CD4-positive, alpha-beta T cell treated with Interleukin-1 beta for 1 hour (primary cell): ENCODE results near the gene TLR9.
A peak's percentile ranks its signal among the peaks of the same experiment; 100 is the strongest.

Experiments used
- DNase-seq, 2 donors: peaks; one replicate each; pipeline ENCODE4 v3.0.0-alpha.2; 2020 to 2022

TLR9 gene

GRCh38 chr3:52216585-52217408 lies 8.6 kb downstream of the TLR9 start:
- peak in 1 of 2 donors; percentile 37 for DNase-seq

GRCh38 chr3:52215351-52215750 lies 10.1 kb downstream of the TLR9 start:
- DNase-seq, result no peak

- DNase-seq, result no peak
Observed at GRCh38 chr3:52213901-52214300, 11.5 kb downstream of the TLR9 start.

GRCh38 chr3:52213005-52213404 lies 12.4 kb downstream of the TLR9 start:
- DNase-seq, result no peak

DNA sequence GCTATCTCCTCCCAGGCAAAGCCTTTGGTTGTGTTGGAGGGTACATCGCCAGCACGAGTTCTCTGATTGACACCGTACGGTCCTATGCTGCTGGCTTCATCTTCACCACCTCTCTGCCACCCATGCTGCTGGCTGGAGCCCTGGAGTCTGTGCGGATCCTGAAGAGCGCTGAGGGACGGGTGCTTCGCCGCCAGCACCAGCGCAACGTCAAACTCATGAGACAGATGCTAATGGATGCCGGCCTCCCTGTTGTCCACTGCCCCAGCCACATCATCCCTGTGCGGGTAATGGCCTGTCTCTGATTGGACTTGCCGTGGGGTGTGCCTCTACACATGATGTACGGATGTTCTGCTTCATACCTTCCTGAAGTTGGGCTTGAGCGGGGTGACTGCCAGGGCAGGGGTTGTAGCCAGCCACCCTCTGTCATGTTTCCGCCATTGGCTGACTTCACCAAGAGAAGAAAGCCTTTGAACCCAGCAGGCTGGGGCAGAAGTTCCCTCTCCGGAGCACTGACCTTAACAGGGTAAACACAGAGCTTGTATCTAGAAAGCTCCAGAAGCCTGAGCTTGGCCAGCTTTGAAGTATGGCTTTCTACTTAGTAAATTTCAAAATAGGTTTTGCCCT lies 14.1 kb downstream of the TLR9 start:
- DNase-seq, result no peak

DNA sequence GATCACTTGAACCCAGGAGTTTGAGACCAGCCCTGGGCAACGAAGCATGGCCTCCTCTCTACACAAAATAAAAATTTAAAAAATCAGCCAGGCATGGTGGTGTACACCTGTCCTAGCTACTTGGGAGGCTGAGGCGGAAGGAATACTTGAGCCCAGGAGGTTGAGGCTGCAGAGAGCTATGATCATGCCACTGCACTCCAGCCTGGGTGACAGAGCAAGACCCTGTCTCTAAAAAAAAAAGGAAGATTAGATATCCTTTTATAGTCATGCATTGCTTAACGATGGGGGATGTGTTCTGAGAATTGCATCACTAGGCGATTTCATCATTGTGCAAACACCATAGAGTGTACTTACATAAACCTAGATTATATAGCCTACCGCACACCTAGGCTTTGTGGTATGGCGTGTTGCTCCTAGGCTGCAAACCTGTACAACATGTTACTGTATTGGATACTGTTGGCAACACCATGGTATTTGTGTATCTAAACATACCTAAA lies 14.8 kb downstream of the TLR9 start:
- no peak for DNase-seq

DNA sequence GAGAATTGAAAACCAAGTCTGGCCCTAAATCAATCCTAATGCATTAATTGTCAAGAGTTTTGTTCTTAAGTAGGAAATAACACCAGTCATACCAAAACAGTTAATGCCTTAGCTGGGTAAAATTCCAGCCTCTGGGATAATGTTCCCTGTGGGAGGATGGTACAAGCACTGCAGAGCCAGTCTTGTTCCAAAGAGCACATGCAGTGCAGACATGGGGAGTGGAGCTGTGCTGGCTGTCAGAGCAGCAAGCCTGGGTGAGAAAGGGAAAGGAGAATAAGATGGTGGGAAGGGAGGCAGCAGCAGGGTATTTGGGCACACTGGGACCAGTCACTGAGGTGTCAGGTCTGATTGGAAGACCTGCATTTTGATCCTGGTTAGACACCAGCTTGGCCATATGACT lies 15.4 kb downstream of the TLR9 start:
- no peak for DNase-seq

- no peak for DNase-seq
Observed at GRCh38 chr3:52208556-52208955, 16.9 kb downstream of the TLR9 start.

- no peak for DNase-seq
Observed at GRCh38 chr3:52205727-52206372, 19.6 kb downstream of the TLR9 start.

- DNase-seq, result no peak
Observed at GRCh38 chr3:52204337-52205073, 20.9 kb downstream of the TLR9 start.

GRCh38 chr3:52203701-52204100 lies 21.7 kb downstream of the TLR9 start:
- DNase-seq, result no peak

DNA sequence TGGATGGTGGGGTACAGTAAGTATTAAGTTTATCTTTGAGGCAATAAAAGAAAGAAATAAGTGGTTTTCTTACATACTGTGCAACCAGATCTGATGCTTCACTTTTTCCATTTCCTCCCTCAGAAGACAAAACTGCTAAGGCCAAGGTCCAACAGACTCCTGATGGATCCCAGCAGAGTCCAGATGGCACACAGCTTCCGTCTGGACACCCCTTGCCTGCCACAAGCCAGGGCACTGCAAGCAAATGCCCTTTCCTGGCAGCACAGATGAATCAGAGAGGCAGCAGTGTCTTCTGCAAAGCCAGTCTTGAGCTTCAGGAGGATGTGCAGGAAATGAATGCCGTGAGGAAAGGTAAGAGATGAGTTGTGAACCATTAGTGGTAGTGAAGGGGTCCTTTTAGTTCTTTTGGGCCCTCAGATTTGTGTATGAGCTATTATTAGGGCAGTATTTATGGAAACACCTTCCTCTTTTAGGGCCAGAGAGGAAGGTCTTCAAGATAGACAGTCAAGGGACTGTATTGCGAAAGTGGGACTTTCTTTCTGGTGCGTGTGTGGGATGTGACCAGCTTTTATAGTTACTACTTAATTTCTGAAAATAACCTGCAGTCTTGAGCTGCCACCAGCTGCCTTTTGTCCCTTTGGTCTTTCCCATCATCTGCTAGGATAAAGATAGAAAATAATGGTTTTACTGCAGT lies 22.9 kb downstream of the TLR9 start:
- DNase-seq, result no peak

DNA sequence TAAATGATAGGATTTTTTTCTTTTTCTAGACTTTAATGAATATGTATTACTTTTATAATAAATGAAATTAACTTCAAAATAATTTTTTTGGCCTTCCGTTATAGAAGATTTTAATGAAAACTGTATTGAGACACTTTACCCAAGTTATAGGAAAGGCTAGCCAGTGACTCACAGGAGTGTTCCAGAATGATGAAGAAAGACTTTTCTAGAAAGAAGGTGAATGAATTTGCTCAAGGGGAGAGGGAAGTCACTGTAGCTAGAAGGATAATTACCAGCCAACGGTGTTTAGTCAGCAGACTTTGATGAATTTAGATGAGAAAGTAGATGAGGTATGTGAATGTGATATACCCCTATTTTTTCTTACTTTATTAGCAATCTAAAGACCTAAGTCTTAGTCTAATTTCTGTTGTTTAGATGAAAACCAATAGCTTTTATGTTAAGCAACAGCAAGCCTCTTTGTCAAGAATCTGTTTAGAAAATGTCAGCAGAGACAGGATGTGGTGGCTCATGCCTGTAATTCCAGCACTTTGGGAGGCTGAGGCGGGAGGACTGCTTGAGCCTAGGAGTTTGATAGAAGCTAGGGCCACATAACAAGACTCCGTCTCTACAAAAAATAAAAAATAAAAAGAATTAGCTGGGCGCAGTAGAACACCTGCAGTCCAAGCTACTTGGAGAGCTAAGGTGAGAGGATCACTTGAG lies 24.3 kb downstream of the TLR9 start:
- no peak for DNase-seq

DNA sequence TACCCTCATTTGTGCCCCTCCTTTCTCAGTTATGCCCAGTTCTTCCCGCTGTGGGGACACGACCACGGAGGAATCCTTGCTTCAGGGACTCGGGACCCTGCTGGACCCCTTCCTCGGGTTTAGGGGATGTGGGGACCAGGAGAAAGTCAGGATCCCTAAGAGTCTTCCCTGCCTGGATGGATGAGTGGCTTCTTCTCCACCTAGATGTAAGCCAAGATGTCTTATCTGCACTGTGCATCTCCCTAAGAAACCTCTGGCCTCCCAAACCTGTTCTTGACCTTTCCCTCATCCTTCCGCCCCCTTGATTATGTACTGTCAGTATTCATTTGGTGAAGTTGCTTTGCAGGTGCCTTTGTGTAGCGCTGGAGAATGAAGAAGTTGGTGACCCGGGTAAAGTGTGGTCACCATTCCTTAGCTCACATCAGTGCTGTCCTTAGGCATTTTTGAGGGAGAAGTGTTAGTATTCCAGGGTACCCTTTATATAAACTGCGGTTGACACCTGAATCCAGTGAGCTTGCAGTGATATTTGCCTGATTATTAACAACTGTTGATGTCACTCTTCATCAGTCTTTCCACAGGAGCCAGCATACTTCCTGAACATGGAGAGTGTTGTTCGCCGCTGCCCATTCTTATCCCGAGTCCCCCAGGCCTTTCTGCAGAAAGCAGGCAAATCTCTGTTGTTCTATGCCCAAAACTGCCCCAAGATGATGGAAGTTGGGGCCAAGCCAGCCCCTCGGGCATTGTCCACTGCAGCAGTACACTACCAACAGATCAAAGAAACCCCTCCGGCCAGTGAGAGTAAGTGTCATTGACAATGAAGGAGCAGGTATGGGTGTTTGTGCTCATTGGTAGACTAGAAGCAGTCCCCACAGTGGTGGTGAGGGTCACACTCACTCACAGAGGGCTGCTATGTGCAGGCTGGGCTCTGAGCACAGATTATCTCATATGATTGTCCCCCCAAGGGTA lies 26.5 kb downstream of the TLR9 start:
- no peak for DNase-seq

GRCh38 chr3:52197842-52198625 lies 27.4 kb downstream of the TLR9 start, which contains the start of gene ALAS1:
ALAS1 (plus strand) TSS chr3:52198160; CDS start chr3:52199242, 1,082 bp downstream.
- DNase-seq, result peak; percentile 94

DNA sequence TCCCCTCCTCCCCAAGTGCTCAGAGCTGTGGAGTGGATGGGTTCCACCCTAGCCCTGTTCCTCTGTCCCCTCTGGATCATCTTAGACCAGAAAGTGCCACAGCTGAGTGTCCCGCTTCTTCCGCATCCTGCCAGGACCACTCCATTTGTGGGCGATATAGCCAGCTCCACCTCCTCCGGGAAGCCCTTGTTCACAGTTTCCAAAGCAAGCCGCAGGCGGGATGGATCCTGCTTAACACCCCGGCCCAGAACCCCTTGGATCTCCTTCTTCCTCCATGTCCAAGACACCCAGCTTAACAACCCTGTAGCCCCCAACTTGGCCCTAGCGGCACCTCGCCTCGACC lies 28.0 kb downstream of the TLR9 start:
- no peak for DNase-seq

GRCh38 chr3:52196977-52197376 lies 28.5 kb downstream of the TLR9 start:
- DNase-seq, result no peak

DNA sequence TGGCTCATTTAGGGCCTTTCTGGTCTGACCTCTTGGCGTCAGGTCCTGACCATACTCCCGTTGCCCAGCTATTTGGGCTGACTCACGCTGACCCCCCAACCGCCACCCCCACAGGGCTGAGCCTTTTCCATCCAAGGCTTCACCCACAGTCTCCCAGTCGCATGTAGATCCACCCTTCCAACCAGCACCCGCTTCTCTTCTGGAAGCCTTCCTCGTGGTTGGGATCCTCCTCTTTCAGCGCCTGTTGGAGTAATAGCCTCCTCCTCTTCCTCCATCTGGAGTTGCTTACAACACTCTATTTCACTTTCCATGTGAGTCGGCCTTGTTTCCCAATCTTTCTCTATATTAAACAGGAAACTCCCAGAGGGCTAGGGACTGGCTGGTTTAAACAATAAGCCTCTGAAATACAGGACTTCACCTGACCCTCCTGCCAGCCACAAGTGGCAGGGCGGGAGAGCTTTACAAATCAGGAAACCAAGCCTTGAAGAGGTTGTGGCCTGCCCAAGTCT lies 29.6 kb downstream of the TLR9 start:
- peak in 1 of 2 donors; percentile 25 for DNase-seq

- no peak for DNase-seq
Observed at GRCh38 chr3:52195291-52195597, 30.2 kb downstream of the TLR9 start.
